Stimulated activated CD8-positive, alpha-beta memory T cell treated with anti-CD3 and anti-CD28 coated beads, Interleukin-12 subunit alpha, Interleukin-12 subunit beta, amount 100 ng/mL, for 1 hour (primary cell): ENCODE measurements around the gene PLCH1.

Experiments
- DNase-seq: peaks from one replicate; pipeline ENCODE4 v3.0.0-alpha.2; 2020; ENCODE audit warnings: low read depth

PLCH1 gene

GRCh38 chr3:155377847-155378246, 367.0 kb downstream of the PLCH1 start:
- DNase-seq = no peak

GRCh38 chr3:155377071-155377470, 367.8 kb downstream of the PLCH1 start:
- no peak for DNase-seq

GRCh38 chr3:155372281-155372680, 372.6 kb downstream of the PLCH1 start:
- no peak for DNase-seq

GRCh38 chr3:155370764-155371503, 373.9 kb downstream of the PLCH1 start:
- no peak for DNase-seq

- DNase-seq = no peak
These were observed 374.7 kb downstream of the PLCH1 start for GRCh38 chr3:155370198-155370597.

GRCh38 chr3:155369735-155370134, 375.1 kb downstream of the PLCH1 start:
- no peak for DNase-seq

GRCh38 chr3:155369244-155369643, 375.6 kb downstream of the PLCH1 start:
- DNase-seq = no peak

GRCh38 chr3:155368786-155369185, 376.1 kb downstream of the PLCH1 start:
- no peak for DNase-seq

- no peak for DNase-seq
These were observed 377.4 kb downstream of the PLCH1 start for GRCh38 chr3:155367506-155367905.

- DNase-seq = no peak
These were observed 379.6 kb downstream of the PLCH1 start for GRCh38 chr3:155365178-155365783.

- DNase-seq = no peak
These were observed 380.4 kb downstream of the PLCH1 start for GRCh38 chr3:155364492-155364891.

- no peak for DNase-seq
These were observed 381.2 kb downstream of the PLCH1 start for GRCh38 chr3:155363690-155364070.

- DNase-seq = no peak
These were observed 381.8 kb downstream of the PLCH1 start for GRCh38 chr3:155362808-155363689.

- no peak for DNase-seq
These were observed 384.6 kb downstream of the PLCH1 start for GRCh38 chr3:155360281-155360680.

GRCh38 chr3:155356594-155357370, 388.1 kb downstream of the PLCH1 start:
- DNase-seq = no peak

- no peak for DNase-seq
These were observed 390.2 kb downstream of the PLCH1 start for GRCh38 chr3:155354658-155355057.

- DNase-seq = no peak
These were observed 391.9 kb downstream of the PLCH1 start for GRCh38 chr3:155352900-155353490.

GRCh38 chr3:155350571-155350970, 394.3 kb downstream of the PLCH1 start:
- no peak for DNase-seq

- no peak for DNase-seq
These were observed 397.0 kb downstream of the PLCH1 start for GRCh38 chr3:155347901-155348300.

GRCh38 chr3:155342344-155342743, 402.5 kb downstream of the PLCH1 start:
- DNase-seq = no peak

- no peak for DNase-seq
These were observed 405.8 kb downstream of the PLCH1 start for GRCh38 chr3:155339052-155339451.
